DND-41 (cell line): ENCODE results near the gene PTPRE.

Experiments
- ATAC-seq: fragments of 200-7000 bp; cut with Tn5 transposase; 3 replicates; pipeline ENCODE4 v1.9.1; 2021; ENCODE audit warnings: low read depth; ENCODE audit not compliant: insufficient read depth
- DNase-seq: peaks from one replicate; pipeline ENCODE4 v3.0.0-alpha.2; 2020
- H2AFZ ChIP-seq: 2 replicates; pipeline ENCODE4 v1.6.0; 2012; ENCODE audit warnings: low read depth, low read length
- H3K27ac ChIP-seq: 2 replicates; pipeline ENCODE4 v1.5.1; 2012; ENCODE audit warnings: low read length, inconsistent platforms
- H3K27me3 ChIP-seq: fragments of 200-600 bp; sonication (generic); 2 replicates; pipeline ENCODE4 v1.6.0; 2012; ENCODE audit warnings: low read length, mild to moderate bottlenecking, inconsistent platforms; ENCODE audit not compliant: insufficient read depth, poor library complexity
- H3K36me3 ChIP-seq: 2 replicates; pipeline ENCODE4 v1.5.1; 2012; ENCODE audit warnings: low read length, inconsistent platforms; ENCODE audit not compliant: insufficient read depth
- H3K4me1 ChIP-seq: 2 replicates; pipeline ENCODE4 v1.5.1; 2012; ENCODE audit warnings: mild to moderate bottlenecking, low read length; ENCODE audit not compliant: insufficient read depth
- H3K4me2 ChIP-seq: 2 replicates; pipeline ENCODE4 v1.6.0; 2012; ENCODE audit warnings: mild to moderate bottlenecking, moderate library complexity, low read length, inconsistent platforms; ENCODE audit not compliant: insufficient read depth
- H3K4me3 ChIP-seq, 2 experiments: fragments of 200-600 bp in 1 of 2; shearing (Covaris generic) in 1 of 2; 2 replicates each; pipeline ENCODE4 v1.5.1; 2012 to 2016; ENCODE audit warnings: inconsistent platforms in 2 of 2, low read length in 2 of 2, mild to moderate bottlenecking in 2 of 2, low read depth in 1 of 2, moderate library complexity in 1 of 2
- H3K79me2 ChIP-seq: 2 replicates; pipeline ENCODE4 v1.6.0; 2012; ENCODE audit warnings: low read length, inconsistent platforms; ENCODE audit not compliant: insufficient read depth
- H3K9ac ChIP-seq: 2 replicates; pipeline ENCODE4 v1.6.0; 2012; ENCODE audit warnings: low read depth, mild to moderate bottlenecking, inconsistent platforms, low read length, moderate library complexity
- H3K9me3 ChIP-seq: 2 replicates; pipeline ENCODE4 v1.5.1; 2012; ENCODE audit warnings: low read length, moderate library complexity, mild to moderate bottlenecking, inconsistent platforms; ENCODE audit not compliant: insufficient read depth, severe bottlenecking
- H4K20me1 ChIP-seq: 2 replicates; pipeline ENCODE4 v1.6.0; 2012; ENCODE audit warnings: low read length; ENCODE audit not compliant: insufficient read depth
- EZH2 ChIP-seq: IDR thresholded peaks from 3 replicates; pipeline ENCODE4 v1.6.1; 2012; ENCODE audit warnings: borderline replicate concordance, low read depth, mild to moderate bottlenecking, moderate library complexity, low read length, inconsistent platforms; ENCODE audit not compliant: severe bottlenecking
- TF ChIP-seq, protein P1 (sequence below): IDR thresholded peaks from 2 replicates; pipeline ENCODE4 v1.5.1; 2012; ENCODE audit warnings: borderline replicate concordance, low read length, moderate library complexity, mild to moderate bottlenecking; ENCODE audit not compliant: poor library complexity, severe bottlenecking; ENCODE audit errors: extremely low read depth

Gene PTPRE

DNA sequence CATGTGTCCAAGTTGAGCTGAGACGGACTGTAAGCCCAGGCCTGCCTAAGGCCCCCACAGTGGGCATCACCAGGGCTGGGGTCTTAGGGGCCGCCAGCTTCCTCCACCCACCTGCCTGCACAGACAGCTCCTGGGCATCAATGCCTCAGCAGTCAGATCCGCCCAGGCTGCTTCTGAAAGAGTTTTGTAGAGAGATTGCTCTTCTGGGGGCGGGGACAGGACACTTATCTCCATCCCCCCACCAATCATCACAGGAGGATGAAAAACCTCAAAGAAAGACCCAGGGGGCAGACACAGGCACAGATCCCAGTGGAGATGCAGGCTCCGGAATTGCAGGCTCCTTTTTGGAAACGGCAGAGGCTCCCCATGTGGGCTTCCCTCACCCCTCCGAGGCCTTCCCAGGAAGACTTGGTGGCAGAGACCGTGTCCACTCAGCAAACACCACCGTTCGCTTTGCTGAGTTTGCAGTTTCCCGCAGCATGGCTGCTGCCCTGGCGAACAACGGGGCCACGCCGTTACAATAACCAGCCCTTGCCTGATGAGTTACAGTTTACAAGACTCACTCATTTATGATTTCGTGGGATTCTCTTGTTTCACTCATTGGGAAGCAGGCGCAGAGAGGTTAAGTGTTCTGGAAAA lies 122.9 kb downstream of the PTPRE start:
- no peak for DNase-seq
- ATAC-seq: no peak
- Histone ChIP-seq H3K36me3 (no peaks in the 10 kb centered on the region), H2AFZ (no peak overlapping the region), H4K20me1 (no peaks in the 10 kb centered on the region), H3K9ac (no peak overlapping the region), H3K4me1 (peaks cover 14% of the 10 kb centered on the region), H3K4me2 (no peak overlapping the region), H3K9me3 (no peaks in the 10 kb centered on the region), H3K27me3 (no peaks in the 10 kb centered on the region), H3K79me2 (no peaks in the 10 kb centered on the region), H3K27ac (no peak overlapping the region), H3K4me3 (no peak overlapping the region)
- TF ChIP-seq, protein P1, sequence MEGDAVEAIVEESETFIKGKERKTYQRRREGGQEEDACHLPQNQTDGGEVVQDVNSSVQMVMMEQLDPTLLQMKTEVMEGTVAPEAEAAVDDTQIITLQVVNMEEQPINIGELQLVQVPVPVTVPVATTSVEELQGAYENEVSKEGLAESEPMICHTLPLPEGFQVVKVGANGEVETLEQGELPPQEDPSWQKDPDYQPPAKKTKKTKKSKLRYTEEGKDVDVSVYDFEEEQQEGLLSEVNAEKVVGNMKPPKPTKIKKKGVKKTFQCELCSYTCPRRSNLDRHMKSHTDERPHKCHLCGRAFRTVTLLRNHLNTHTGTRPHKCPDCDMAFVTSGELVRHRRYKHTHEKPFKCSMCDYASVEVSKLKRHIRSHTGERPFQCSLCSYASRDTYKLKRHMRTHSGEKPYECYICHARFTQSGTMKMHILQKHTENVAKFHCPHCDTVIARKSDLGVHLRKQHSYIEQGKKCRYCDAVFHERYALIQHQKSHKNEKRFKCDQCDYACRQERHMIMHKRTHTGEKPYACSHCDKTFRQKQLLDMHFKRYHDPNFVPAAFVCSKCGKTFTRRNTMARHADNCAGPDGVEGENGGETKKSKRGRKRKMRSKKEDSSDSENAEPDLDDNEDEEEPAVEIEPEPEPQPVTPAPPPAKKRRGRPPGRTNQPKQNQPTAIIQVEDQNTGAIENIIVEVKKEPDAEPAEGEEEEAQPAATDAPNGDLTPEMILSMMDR: no peak

DNA sequence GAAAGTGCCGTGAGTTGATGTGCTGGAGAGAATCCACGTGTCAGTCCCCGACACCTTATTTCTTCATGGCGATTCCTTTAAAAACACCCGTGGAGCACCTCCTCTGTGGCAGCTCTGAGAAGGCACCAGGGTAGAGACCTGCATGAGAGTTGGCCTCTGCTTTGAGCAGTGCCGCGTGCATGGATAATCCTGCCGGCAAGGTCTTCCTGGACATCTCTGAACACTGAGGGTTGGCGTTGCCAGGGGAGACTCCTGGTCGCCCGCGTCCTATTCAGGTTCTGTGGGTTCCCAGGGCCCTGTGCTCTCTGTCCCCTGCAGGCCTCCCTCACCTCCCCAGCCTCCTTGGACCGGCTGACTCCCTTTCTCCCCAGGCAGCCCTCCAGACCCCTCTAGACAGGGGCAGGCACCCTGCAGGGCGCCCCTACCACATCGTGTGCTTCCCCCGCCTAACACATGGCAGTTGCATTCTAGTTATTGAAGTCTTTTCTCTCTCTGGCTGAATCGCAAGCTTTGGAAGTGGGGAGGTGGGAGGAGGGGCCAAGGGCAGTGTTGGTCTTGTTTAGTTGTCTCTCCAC lies 123.7 kb downstream of the PTPRE start:
- TF ChIP-seq EZH2: no peak
- TF ChIP-seq, protein P1: no peak
- no peak overlapping the region for H3K27ac ChIP-seq
- H3K27me3 ChIP-seq: no peaks in the 10 kb centered on the region
- no peaks in the 10 kb centered on the region for H3K9me3 ChIP-seq
- no peak overlapping the region for H3K4me2 ChIP-seq
- no peak overlapping the region for H3K4me3 ChIP-seq
- H3K36me3 ChIP-seq: no peaks in the 10 kb centered on the region
- peaks cover 14% of the 10 kb centered on the region for H3K4me1 ChIP-seq
- H3K9ac ChIP-seq: no peak overlapping the region
- H3K79me2 ChIP-seq: no peaks in the 10 kb centered on the region
- H4K20me1 ChIP-seq: no peaks in the 10 kb centered on the region
- DNase-seq (peak; percentile 22), ATAC-seq (no peak)
- no peak overlapping the region for H2AFZ ChIP-seq

DNA sequence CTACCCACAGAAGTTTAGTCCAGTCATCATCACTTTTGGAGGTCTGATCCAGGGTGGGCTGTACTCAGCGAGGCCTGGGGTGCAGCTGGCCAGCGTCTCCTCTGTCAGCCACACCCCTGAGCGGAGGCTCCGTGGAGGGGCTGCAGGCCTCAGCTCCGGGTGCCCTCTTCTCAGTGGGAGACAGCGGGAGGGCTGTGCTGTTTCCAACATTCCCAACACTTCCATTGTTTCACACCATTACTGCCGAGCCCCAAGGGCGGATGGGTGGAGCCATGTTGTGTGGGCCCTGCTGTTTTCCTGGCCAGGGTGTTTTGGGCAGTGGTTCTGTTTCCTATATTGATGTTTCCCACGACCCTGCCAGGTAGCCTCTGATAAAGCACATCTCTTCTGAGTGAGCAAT lies 124.3 kb downstream of the PTPRE start:
- TF ChIP-seq EZH2: no peak
- TF ChIP-seq, protein P1: no peak
- H3K4me2 ChIP-seq: no peak overlapping the region
- H3K4me3 ChIP-seq: no peak overlapping the region
- DNase-seq (no peak), ATAC-seq (no peak)
- H3K4me1 ChIP-seq: peaks cover 12% of the 10 kb centered on the region
- no peak overlapping the region for H3K27ac ChIP-seq
- H3K27me3 ChIP-seq: no peaks in the 10 kb centered on the region
- H4K20me1 ChIP-seq: no peaks in the 10 kb centered on the region
- no peaks in the 10 kb centered on the region for H3K9me3 ChIP-seq
- no peak overlapping the region for H3K9ac ChIP-seq
- H3K36me3 ChIP-seq: no peaks in the 10 kb centered on the region
- H2AFZ ChIP-seq: no peak overlapping the region
- no peaks in the 10 kb centered on the region for H3K79me2 ChIP-seq

DNA sequence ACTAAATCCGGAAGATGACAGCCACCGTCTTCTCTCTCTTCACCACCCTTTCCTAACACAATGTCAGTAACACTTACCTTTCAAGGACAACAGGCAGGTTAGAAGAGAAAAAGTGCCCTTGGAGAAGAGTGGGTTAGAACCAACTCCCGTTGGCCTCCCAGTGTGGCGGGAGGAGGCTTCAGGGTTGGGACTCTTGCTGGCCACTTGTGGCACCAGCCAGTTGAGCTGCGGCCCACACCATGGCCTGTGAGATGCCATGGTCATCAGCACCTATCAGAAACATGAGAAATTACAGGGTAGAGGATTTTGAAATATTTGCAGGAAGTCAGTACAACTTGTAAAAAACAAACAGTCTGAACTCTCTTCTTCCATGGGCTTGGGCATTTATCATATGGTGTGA lies 125.6 kb downstream of the PTPRE start:
- no peak for DNase-seq
- Histone ChIP-seq H3K9ac (no peak overlapping the region), H3K79me2 (no peaks in the 10 kb centered on the region), H3K4me1 (no peaks in the 10 kb centered on the region), H4K20me1 (no peaks in the 10 kb centered on the region), H3K4me2 (no peak overlapping the region), H3K27me3 (no peaks in the 10 kb centered on the region), H3K4me3 (no peak overlapping the region), H3K27ac (no peak overlapping the region), H3K9me3 (no peaks in the 10 kb centered on the region), H2AFZ (no peak overlapping the region), H3K36me3 (no peaks in the 10 kb centered on the region)
- TF ChIP-seq, protein P1: no peak
- no peak for TF ChIP-seq EZH2
- ATAC-seq: no peak
